K562 (cell line): Measurements from ENCODE around the gene CCT5. TPM values are rescaled to one million over a fixed set of nuclear protein-coding genes. Genes with fewer than 3 reads are reported as not detected.

Experiments
- ATAC-seq: fragments of 200-7000 bp; cut with Tn5 transposase; 3 replicates; pipeline ENCODE4 v1.9.1; 2020; ENCODE audit warnings: moderate library complexity
- BruUV-seq: library from RNA; stranded (reverse); fragments of 400-500 nt; replicated peaks from 2 replicates; lab custom pipeline; 2021; lab: Mats Ljungman, UMichigan
- CTCF ChIA-PET: fragments of 300-600 bp; formaldehyde crosslinking; extraction: SDS; loops from one replicate; lab custom pipeline; 2021; ENCODE audit warnings: low intra/inter-chr PET ratio; lab: Yijun Ruan, JAX
- POLR2A ChIA-PET: fragments of 300-600, 350-650 bp; sonication (Branson Sonifier 250); formaldehyde crosslinking; extraction: SDS; loops from one replicate; lab custom pipeline; 2021; ENCODE audit warnings: antibody characterized with exemption, inconsistent platforms; lab: Yijun Ruan, JAX
- DNase-seq, 4 experiments: peaks; one replicate each; pipeline versions ENCODE4 v3.0.0 to v3.0.0-alpha.2; 2011 to 2018; ENCODE audit warnings: low spot score in 3 of 4, mixed read lengths in 3 of 4; ENCODE audit errors: extremely low read depth in 1 of 4
- FAIRE-seq: peaks from 2 replicates; lab custom pipeline; 2011; peaks lifted over from hg19 to GRCh38; lab: Jason Lieb, UNC
- H2AFZ ChIP-seq: 2 replicates; pipeline ENCODE4 v1.6.0; 2011; ENCODE audit warnings: low read depth, low read length, control low read depth, inconsistent platforms
- H3K27ac ChIP-seq: fragments of 200-600 bp; 3 replicates; pipeline ENCODE4 v1.8.0; 2011; ENCODE audit warnings: low read depth, mild to moderate bottlenecking, control low read depth, inconsistent platforms, low read length, moderate library complexity, mixed read lengths; ENCODE audit errors: extremely low read depth
- H3K27me3 ChIP-seq, 2 experiments: fragments of 300-600 bp in 1 of 2; 2 replicates in 1 of 2; 3 replicates in 1 of 2; pipeline versions ENCODE4 v1.6.0 to v1.8.0; 2011; ENCODE audit warnings: inconsistent platforms in 2 of 2, low read length in 2 of 2, mild to moderate bottlenecking in 1 of 2, mixed read lengths in 1 of 2, moderate library complexity in 1 of 2; ENCODE audit not compliant: control insufficient read depth in 2 of 2, insufficient read depth in 2 of 2
- H3K36me3 ChIP-seq: fragments of 300-600 bp; 3 replicates; pipeline ENCODE4 v1.8.0; 2011; ENCODE audit warnings: mild to moderate bottlenecking, low read length, inconsistent platforms; ENCODE audit not compliant: control insufficient read depth, insufficient read depth
- H3K4me1 ChIP-seq, 2 experiments: fragments of 200-600 bp in 1 of 2; replicated peaks in 1 of 2; 2 replicates in 1 of 2; 3 replicates in 1 of 2; pipeline versions ENCODE4 v1.5.1 to v1.8.0; 2011; ENCODE audit warnings: inconsistent platforms in 2 of 2, low read length in 2 of 2, mild to moderate bottlenecking in 1 of 2, mixed read lengths in 1 of 2, moderate library complexity in 1 of 2; ENCODE audit not compliant: control insufficient read depth in 2 of 2, insufficient read depth in 2 of 2
- H3K4me2 ChIP-seq: 2 replicates; pipeline ENCODE4 v1.6.1; 2011; ENCODE audit warnings: low read length, control low read depth, inconsistent platforms, mixed read lengths; ENCODE audit not compliant: insufficient read depth
- H3K4me3 ChIP-seq: fragments of 200-600 bp; sonication (generic), shearing (Covaris generic); 2 replicates; pipeline ENCODE4 v1.5.1; 2016; ENCODE audit warnings: control low read depth, inconsistent platforms
- H3K79me2 ChIP-seq: fragments of 200-600 bp; 3 replicates; pipeline ENCODE4 v1.8.0; 2011; ENCODE audit warnings: low read length, inconsistent platforms; ENCODE audit not compliant: control insufficient read depth, insufficient read depth
- H3K9ac ChIP-seq, 2 experiments: 2 replicates each; pipeline versions ENCODE4 v1.6.0 to v1.6.1; 2011; ENCODE audit warnings: low read depth in 2 of 2, low read length in 2 of 2, control low read depth in 1 of 2, inconsistent platforms in 1 of 2, mild to moderate bottlenecking in 1 of 2, mixed read lengths in 1 of 2; ENCODE audit not compliant: insufficient read depth in 1 of 2
- H3K9me1 ChIP-seq: one replicate; pipeline ENCODE4 v1.6.0; 2011; ENCODE audit warnings: inconsistent platforms, mild to moderate bottlenecking, low read length, moderate library complexity; ENCODE audit not compliant: control insufficient read depth, insufficient read depth
- H3K9me3 ChIP-seq: replicated peaks from 2 replicates; pipeline ENCODE4 v1.5.1; 2011; ENCODE audit warnings: low read depth, low read length, inconsistent platforms; ENCODE audit not compliant: control insufficient read depth, insufficient read depth
- H4K20me1 ChIP-seq: replicated peaks from 2 replicates; pipeline ENCODE4 v1.6.1; 2011; ENCODE audit warnings: low read length, inconsistent platforms, mixed read lengths; ENCODE audit not compliant: control insufficient read depth, insufficient read depth
- HNRNPL ChIP-seq: fragments of 200-400 bp; formaldehyde crosslinking; IDR thresholded peaks from 2 replicates; pipeline ENCODE4 v1.6.1; 2017; ENCODE audit warnings: low read depth, mild to moderate bottlenecking, low read length
- whole genome bisulfite sequencing: fragments of 100-300 bp; shearing (Covaris generic); methylation state at CpG from one replicate; pipeline ENCODE4 v1.1.6; 2016; ENCODE audit warnings: low coverage, mixed read lengths; ENCODE audit not compliant: insufficient coverage; ENCODE audit errors: missing lambda C conversion rate; 5-methylcytosine and 5-hydroxymethylcytosine counted together
- in situ Hi-C: fragments of 300-500 bp; cut with MboI; formaldehyde crosslinking; loops from 4 replicates; pipeline ENCODE4 v1.15.0; 2018; ENCODE audit warnings: inconsistent platforms, mixed read lengths
- intact Hi-C: fragments of 100-400 bp; cut with micrococcal nuclease; formaldehyde crosslinking; loops from 2 replicates; pipeline ENCODE4 v1.14.2; 2022
- polyA plus RNA-seq, 8 experiments: library from polyadenylated mRNA; depleted of rRNA in 4 of 8; stranded (reverse) in 5 of 8; unstranded in 3 of 8; fragments of >200 nt; fragmentation: Nextera tagmentation in 2 of 8; fragmentation: Illumina TruSeq in 1 of 8; extraction: Ambion mirVana in 2 of 8; extraction: Trizol in 1 of 8; gene quantifications; 2 replicates each; pipeline versions ENCODE4 v1.2.1 to v1.2.3, GENCODE V29; 2011 to 2014; ENCODE audit warnings: inconsistent platforms in 1 of 8, missing spikeins in 1 of 8
- total RNA-seq, 7 experiments: library from RNA; depleted of rRNA in 6 of 7; stranded (reverse); fragments of >200 nt in 6 of 7; fragmentation: Illumina TruSeq in 2 of 7; extraction: Trizol in 2 of 7; gene quantifications; 2 replicates each; pipeline versions ENCODE4 v1.2.1 to v1.2.3, GENCODE V29; 2011 to 2021; ENCODE audit warnings: low replicate concordance in 1 of 7
- TF ChIP-seq, protein P1 (sequence below): sonication (generic); formaldehyde crosslinking; IDR thresholded peaks from 2 replicates; pipeline ENCODE4 v1.8.1; 2022; ENCODE audit warnings: missing genetic modification reagents
- TF ChIP-seq, protein P2 (sequence below): fragments of 250-450 bp; sonication (Bioruptor Pico); IDR thresholded peaks from 2 replicates; pipeline ENCODE4 v1.5.0; 2020; ENCODE audit warnings: mild to moderate bottlenecking, borderline replicate concordance

The CCT5 gene
- total and polyA plus RNA-seq, 9 of the 15 experiments (the other 6 are each of a cell fraction or from before 2014, with no cell fraction given) = 782 to 1,606 (median 1,153) TPM

DNA sequence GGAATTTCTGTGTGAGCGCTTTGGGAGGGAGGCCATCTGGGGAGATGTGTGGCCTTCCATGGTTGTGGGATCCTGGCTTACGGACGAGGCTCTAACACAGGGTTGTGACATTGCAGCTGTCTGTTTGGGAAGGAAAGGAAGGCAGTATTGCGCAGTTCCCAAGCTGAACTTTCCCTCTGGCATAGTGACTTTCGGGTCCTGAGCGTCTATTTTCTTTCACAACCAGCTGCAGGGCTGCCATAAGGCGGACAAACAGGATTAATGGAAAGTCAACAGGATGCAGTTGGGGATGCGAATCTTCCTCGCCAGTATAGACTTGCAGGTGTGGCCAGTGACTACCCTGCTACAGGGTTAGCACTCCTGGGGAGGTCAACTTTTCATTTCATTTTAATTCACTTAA lies 25.9 kb downstream of the CCT5 start:
- POLR2A ChIA-PET = interaction anchor here (1.0 to 1.6 kb wide), 3 partner anchors 10 to 163 kb away, joined by 3 to 9 read pairs (median 3); no protein-coding TSS in a partner anchor
- DNase-seq = no peak
- no peak for FAIRE-seq

More for the DNA sequence above, 25.9 kb downstream of the CCT5 start:
- H3K27ac ChIP-seq = no peak overlapping the region
- H4K20me1 ChIP-seq = no peaks in the 10 kb centered on the region
- H2AFZ ChIP-seq = no peak overlapping the region
- 93% methylated on average over 9 of the region's 9 CpGs for WGBS
- intact Hi-C loops (no loop called here), in situ Hi-C loops (no loop called here)
- H3K9me3 ChIP-seq = no peaks in the 10 kb centered on the region
- BruUV-seq = no TSS peak
- H3K4me3 ChIP-seq = no peak overlapping the region
- no peak overlapping the region for H3K9ac ChIP-seq
- no peak overlapping the region for H3K4me2 ChIP-seq
- peaks cover 0 to 3% of the 10 kb centered on the region in 2 experiments; a peak in 1 of 5 replicates for H3K4me1 ChIP-seq
- peaks cover 43% of the 10 kb centered on the region for H3K36me3 ChIP-seq
- H3K27me3 ChIP-seq = no peaks in the 10 kb centered on the region
- no peaks in the 10 kb centered on the region for H3K9me1 ChIP-seq
- CTCF ChIA-PET = no interaction called here
- no peaks in the 10 kb centered on the region for H3K79me2 ChIP-seq
- no peak for ATAC-seq
- TF ChIP-seq, protein P1, sequence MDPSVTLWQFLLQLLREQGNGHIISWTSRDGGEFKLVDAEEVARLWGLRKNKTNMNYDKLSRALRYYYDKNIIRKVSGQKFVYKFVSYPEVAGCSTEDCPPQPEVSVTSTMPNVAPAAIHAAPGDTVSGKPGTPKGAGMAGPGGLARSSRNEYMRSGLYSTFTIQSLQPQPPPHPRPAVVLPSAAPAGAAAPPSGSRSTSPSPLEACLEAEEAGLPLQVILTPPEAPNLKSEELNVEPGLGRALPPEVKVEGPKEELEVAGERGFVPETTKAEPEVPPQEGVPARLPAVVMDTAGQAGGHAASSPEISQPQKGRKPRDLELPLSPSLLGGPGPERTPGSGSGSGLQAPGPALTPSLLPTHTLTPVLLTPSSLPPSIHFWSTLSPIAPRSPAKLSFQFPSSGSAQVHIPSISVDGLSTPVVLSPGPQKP = no peak
- TF ChIP-seq HNRNPL = no peak
- TF ChIP-seq, protein P2, sequence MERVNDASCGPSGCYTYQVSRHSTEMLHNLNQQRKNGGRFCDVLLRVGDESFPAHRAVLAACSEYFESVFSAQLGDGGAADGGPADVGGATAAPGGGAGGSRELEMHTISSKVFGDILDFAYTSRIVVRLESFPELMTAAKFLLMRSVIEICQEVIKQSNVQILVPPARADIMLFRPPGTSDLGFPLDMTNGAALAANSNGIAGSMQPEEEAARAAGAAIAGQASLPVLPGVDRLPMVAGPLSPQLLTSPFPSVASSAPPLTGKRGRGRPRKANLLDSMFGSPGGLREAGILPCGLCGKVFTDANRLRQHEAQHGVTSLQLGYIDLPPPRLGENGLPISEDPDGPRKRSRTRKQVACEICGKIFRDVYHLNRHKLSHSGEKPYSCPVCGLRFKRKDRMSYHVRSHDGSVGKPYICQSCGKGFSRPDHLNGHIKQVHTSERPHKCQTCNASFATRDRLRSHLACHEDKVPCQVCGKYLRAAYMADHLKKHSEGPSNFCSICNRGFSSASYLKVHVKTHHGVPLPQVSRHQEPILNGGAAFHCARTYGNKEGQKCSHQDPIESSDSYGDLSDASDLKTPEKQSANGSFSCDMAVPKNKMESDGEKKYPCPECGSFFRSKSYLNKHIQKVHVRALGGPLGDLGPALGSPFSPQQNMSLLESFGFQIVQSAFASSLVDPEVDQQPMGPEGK (CRISPR knock-in tag) = no peak
